Renal cortex interstitium (tissue), 11 donors: ENCODE results near the gene ARHGAP35. TPM values are rescaled to one million over a fixed set of nuclear protein-coding genes. Genes with fewer than 3 reads are reported as not detected.
A peak's percentile ranks its signal among the peaks of the same experiment; 100 is the strongest.

Experiments used
- DNase-seq, 11 donors: peaks; one replicate each; pipeline ENCODE4 v3.0.0-alpha.2; 2013; ENCODE audit warnings: low read depth in 9 of 11, low spot score in 4 of 11; ENCODE audit errors: extremely low read depth in 1 of 11
- polyA plus RNA-seq, 3 donors: library from polyadenylated mRNA; unstranded; fragments of 120-200 nt; gene quantifications; one replicate each; pipeline ENCODE4 v1.2.1, GENCODE V29; 2013; ENCODE audit not compliant: insufficient read length in 3 of 3

ARHGAP35 gene
- polyA plus RNA-seq, 3 donors = 47.6 to 54.5 (median 49.3) TPM

GRCh38 chr19:46886546-46887239 lies 25.9 kb downstream of the ARHGAP35 start:
- DNase-seq = no peak

GRCh38 chr19:46887240-46887782 lies 26.5 kb downstream of the ARHGAP35 start:
- DNase-seq = no peak

GRCh38 chr19:46890423-46891170 lies 29.8 kb downstream of the ARHGAP35 start:
- DNase-seq = no peak

- no peak for DNase-seq
These were observed 31.7 kb downstream of the ARHGAP35 start for GRCh38 chr19:46892252-46893179.

- DNase-seq = no peak
These were observed 35.4 kb downstream of the ARHGAP35 start for GRCh38 chr19:46896076-46896794.

DNA sequence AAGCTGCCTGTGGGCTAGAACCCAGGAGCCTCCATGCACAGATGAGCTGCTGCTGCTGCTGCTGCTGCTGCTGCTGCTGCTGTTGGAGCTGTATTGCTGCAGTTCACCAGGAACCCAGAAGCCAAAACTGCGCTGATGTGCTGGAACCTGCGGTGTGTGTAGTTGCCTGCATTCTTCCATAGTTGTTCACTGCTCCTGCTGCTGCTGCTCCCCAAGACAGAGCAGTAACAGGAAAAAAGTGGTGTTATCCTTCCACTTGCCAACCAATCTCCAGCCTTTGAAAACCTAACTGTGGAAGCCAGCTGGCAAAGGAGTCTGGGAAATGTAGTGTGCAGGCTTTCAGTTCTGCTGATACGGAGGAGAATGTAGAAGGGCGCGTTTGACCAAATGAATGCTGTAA lies 37.9 kb downstream of the ARHGAP35 start:
- DNase-seq = no peak

DNA sequence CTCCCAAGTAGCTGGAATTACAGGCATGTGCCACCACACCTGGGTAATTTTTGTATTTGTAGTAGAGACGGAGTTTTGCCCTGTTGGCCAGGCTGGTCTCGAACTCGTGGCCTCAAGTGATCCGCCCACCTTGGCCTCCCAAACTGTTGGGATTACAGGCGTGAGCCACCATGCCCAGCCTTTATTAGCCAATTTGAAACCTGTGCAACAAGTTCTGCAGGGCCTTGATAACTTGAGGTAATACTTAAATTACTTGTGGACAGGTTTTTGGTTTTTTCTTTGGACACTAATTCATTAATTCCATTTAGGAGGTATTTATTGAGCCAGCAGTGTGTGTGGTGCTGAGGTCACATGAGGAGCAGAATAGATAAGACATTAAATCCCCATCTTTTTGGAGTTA lies 39.5 kb downstream of the ARHGAP35 start:
- DNase-seq = no peak

- no peak for DNase-seq
These were observed 41.1 kb downstream of the ARHGAP35 start for GRCh38 chr19:46901701-46902401.

DNA sequence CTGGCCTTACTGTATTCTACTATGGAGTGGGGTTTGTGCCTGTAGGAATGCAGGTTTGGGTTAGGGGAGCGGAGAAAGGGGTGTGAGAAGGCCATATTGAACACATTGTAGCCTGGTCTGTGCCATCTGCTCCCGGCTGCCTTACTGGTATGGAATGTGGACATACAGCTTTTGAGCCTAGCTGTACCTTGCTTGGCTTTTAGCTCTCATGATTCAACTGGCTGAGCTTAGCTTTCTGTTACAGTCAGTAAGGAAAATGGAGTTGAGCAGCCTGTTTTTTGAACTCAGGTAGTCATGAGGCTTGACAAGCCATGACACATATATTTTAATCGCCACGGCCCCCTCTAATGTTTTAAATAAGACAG lies 41.6 kb downstream of the ARHGAP35 start:
- DNase-seq = peak in 1 of 11 donors; percentile 40

DNA sequence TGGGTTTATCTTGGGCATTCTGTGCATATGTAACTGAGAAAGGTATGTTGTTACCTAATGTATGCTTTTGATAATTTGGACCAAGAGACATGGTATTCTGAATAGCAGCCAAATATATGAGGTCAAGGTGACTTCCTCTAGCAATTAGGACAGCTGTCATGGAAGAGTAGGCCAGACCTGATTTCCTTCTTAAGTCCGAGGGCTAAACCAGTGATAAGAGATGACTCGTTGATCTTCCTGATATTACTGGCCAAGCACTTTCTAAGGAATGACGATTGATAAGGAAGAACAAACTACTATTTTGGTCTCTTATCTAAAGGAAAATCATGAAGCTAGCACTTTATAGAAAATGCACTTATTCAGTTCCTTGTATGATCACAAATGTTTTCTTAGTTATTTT lies 42.7 kb downstream of the ARHGAP35 start:
- no peak for DNase-seq

- DNase-seq = peak in 3 of 11 donors; percentile 31 to 39 (median 32)
These were observed 43.6 kb downstream of the ARHGAP35 start for GRCh38 chr19:46904114-46905060.

DNA sequence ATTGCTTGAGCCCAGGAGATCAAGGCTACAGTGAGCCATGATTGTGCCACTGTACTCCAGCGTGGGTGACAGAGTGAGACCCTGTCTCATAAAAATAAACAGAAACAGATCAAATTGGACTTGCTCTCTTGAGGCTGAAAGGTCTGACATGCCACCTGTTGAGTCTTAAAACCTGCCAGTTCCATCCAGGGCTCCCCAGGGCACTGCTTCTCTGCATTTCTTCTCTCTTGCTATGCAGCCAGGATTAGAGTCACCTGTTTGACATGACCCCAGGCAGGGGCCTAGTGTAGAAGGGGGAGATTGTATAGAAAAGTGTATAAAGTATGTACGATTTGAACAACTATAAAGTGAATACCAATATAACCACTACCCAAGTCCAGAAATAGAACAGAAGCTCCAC lies 45.4 kb downstream of the ARHGAP35 start:
- DNase-seq = no peak

- no peak for DNase-seq
These were observed 47.1 kb downstream of the ARHGAP35 start for GRCh38 chr19:46907880-46908279.

- DNase-seq = no peak
These were observed 48.6 kb downstream of the ARHGAP35 start for GRCh38 chr19:46909356-46909755.
